GM18951 (cell line): ENCODE data around the gene C1QTNF2.
"Not testable (repeated sequence)": the region's sequence is repeated elsewhere in the genome, so short reads cannot be mapped to it uniquely, and the experiment has no call there.

ENCODE experiments used
- POLR2A ChIP-seq: IDR thresholded peaks from 4 replicates; pipeline ENCODE4 v1.6.1; 2011; ENCODE audit warnings: mild to moderate bottlenecking; ENCODE audit not compliant: insufficient read length, insufficient read depth; ENCODE audit errors: extremely low read depth
- in situ Hi-C: fragments of 300-500 bp; cut with MboI; formaldehyde crosslinking; loops from one replicate; pipeline ENCODE4 v1.12.0; 2022; ENCODE audit warnings: low sequenced_read_pairs, mixed read lengths, inconsistent platforms; ENCODE audit not compliant: unreplicated experiment

The C1QTNF2 gene

DNA sequence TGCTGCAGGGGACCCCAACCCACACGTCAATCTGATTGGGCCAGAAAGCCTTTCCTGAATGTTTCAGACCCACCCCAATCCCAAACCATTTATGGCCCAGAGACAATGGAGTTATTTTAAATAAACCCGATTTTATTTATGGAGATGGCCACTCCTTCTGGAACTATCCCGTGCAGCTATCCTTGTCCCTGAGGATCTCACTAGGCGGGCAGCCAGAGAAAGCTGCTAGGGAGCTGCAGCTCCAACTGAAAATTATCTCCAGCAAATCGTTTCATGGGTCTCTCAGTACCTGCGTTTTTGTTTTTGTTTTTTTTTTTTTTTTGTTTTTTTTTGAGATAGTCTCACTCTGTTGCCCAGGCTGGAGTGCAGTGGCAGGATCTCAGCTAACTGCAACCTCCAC is 23.0 kb downstream of the C1QTNF2 start:
- in situ Hi-C loops: loop anchor here (10.0 kb wide), 2 partner anchors 143 to 323 kb away; no protein-coding TSS in a partner anchor
- no peak for TF ChIP-seq POLR2A

DNA sequence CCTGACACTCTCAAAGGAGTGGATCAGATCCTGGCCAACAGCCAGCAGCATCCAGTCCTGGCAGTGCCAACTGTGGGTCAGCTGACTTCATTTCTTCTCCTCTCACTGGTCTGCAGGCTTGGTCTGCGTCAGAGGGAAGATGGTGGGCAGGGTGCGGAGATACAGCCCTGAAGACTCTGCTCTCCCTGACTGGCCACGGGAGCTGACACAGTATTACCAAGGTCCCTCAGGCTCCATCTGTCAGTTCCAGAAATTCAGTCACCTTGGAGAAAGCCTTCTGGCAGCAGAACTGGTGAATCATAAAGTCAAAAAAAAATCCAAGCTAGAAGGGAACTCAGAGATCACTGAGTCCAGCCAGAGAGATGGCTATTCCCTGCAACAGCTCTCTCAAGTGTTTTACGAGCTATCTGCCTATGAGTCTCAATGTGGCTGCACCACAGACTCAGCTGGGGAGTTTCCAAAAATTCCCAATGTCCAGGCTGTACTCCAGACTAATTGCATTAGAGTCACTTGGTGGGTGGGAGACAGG is 27.9 kb downstream of the C1QTNF2 start:
- no peak for TF ChIP-seq POLR2A
- in situ Hi-C loops: loop anchor here (10.0 kb wide), 2 partner anchors 138 to 318 kb away; no protein-coding TSS in a partner anchor

GRCh38 chr5:160341309-160341870 is 29.0 kb downstream of the C1QTNF2 start:
- TF ChIP-seq POLR2A: no peak
- in situ Hi-C loops: loop anchor here (10.0 kb wide), 2 partner anchors 137 to 317 kb away; no protein-coding TSS in a partner anchor

DNA sequence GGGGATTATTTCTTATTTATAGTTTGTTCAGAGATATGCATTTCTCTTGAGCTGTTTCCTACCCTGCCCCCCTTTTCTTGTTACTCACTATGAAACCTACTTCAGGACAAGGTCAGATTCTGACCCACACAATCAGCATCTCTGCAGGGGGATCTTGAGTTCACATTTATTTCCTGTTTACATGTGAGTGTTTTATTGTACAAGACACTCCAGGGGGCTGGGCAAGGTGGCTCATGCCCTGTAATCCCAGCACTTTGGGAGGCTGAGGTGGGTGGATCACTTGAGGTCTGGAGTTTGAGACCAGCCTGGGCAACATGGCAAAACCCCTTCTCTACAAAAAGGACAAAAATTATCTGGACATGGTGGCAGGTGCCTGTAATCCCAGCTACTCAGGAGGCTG is 29.9 kb downstream of the C1QTNF2 start:
- in situ Hi-C loops: loop anchor here (10.0 kb wide), 2 partner anchors 136 to 316 kb away; no protein-coding TSS in a partner anchor

GRCh38 chr5:160339406-160340130 is 30.9 kb downstream of the C1QTNF2 start:
- in situ Hi-C loops: loop anchor here (10.0 kb wide), 2 partner anchors 135 to 315 kb away; no protein-coding TSS in a partner anchor
- TF ChIP-seq POLR2A: no peak

DNA sequence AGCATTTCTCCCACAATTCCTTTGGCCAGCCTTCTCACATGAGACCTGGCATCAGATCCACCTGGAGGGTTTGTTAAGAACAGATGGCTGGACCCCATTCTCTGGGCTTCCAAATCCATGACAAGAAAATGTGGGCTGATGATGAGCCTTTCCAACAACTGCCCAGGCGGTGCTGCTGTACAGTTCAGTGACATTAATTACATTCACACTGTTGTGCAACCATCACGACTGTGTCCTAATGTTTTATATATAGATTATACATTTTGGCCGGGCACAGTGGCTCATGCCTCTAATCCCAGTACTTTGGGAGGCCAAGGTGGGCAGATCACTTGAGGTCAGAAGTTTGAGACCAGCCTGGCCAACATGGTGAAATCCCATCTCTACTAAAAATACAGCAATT is 35.7 kb downstream of the C1QTNF2 start:
- in situ Hi-C loops: not testable (repeated sequence)

GRCh38 chr5:160333721-160334120 is 36.7 kb downstream of the C1QTNF2 start:
- no peak for TF ChIP-seq POLR2A
- in situ Hi-C loops: no loop called here

DNA sequence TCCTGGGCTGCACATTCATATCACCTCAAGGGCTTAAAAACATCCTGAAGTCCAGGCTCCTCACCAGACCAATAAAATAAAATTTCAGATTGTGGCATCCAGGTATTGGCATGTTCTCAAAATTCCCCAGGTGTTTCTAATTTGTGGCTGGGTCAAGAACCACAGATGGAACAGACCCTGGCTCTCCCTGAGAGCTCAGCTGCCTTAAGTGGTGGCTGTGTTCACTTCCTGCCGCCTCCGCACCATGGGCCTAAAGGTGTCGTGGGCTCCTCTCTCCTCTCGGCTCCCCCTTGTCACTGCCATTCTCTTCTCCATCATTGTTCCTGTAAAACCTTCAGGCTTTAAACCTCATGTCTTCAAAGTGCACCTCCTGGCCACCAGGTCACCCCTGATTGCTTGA is 40.2 kb downstream of the C1QTNF2 start:
- in situ Hi-C loops: no loop called here
- no peak for TF ChIP-seq POLR2A

- TF ChIP-seq POLR2A: no peak
- in situ Hi-C loops: no loop called here
Observed at GRCh38 chr5:160327818-160328217, 42.6 kb downstream of the C1QTNF2 start.

DNA sequence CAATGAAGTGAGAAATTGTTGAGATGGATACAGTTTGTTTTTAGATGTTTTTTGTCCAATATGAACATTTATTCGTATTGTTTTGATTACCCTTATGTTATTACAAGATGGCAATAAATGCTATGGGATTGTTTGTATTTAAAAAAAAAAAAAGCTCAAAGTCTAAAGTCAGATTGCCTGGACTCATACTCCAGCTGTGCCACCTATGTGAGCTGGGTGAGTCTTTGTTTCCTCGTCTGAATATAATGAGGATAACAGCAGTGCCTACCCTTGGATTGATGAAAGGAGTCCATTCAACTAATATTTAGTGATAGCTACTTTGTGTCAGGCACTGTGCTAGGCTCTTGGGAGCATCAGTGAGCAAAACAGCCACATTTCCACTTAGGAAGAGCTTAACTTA is 43.4 kb downstream of the C1QTNF2 start:
- no peak for TF ChIP-seq POLR2A
- in situ Hi-C loops: no loop called here

- in situ Hi-C loops: no loop called here
- TF ChIP-seq POLR2A: no peak
Observed at GRCh38 chr5:160325716-160326115, 44.7 kb downstream of the C1QTNF2 start.

DNA sequence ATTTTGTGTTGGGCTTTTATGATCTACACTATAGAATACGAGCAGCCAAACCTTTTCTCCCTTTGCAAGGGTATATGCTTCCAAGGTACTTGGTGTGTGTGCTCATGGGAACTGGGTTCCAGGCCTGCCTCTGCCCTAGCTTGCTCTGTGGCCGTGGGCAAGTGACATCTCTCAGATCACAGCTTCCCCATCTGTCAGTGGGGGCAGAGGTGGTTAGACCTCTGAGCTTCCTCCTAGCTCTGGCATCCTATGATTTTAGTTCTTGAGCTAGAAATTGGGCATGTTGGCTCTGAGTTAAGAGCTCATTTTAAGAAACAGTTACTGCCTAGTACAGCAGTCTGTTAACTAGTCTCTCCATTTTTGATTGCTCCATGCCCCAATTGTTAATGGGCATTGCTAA is 45.5 kb downstream of the C1QTNF2 start:
- TF ChIP-seq POLR2A: no peak
- in situ Hi-C loops: no loop called here

GRCh38 chr5:160318409-160318808 is 52.0 kb downstream of the C1QTNF2 start:
- in situ Hi-C loops: no loop called here

GRCh38 chr5:160317434-160317833 is 53.0 kb downstream of the C1QTNF2 start:
- in situ Hi-C loops: no loop called here
- no peak for TF ChIP-seq POLR2A

More at GRCh38 chr5:160318409-160318808, 52.0 kb downstream of the C1QTNF2 start:
- TF ChIP-seq POLR2A: no peak
